GM20000 (cell line): Measurements from ENCODE around the gene HYDIN.
A peak's percentile ranks its signal among the peaks of the same experiment; 100 is the strongest.

Experiments
- DNase-seq: peaks from one replicate; pipeline ENCODE4 v3.0.0; 2012; ENCODE audit warnings: low spot score
- CTCF ChIP-seq: IDR thresholded peaks from 2 replicates; pipeline ENCODE4 v1.5.1; 2012; ENCODE audit warnings: mild to moderate bottlenecking, control low read depth; ENCODE audit errors: extremely low read depth, missing control alignments

HYDIN gene

GRCh38 chr16:71225145-71225544 lies 5.4 kb downstream of the HYDIN start:
- no peak for TF ChIP-seq CTCF

GRCh38 chr16:71218306-71218963 lies 12.1 kb downstream of the HYDIN start:
- no peak for TF ChIP-seq CTCF
- no peak for DNase-seq

More at GRCh38 chr16:71225145-71225544, 5.4 kb downstream of the HYDIN start:
- DNase-seq = no peak

GRCh38 chr16:71217506-71217905 lies 13.0 kb downstream of the HYDIN start:
- no peak for TF ChIP-seq CTCF
- DNase-seq = no peak

GRCh38 chr16:71216714-71217113 lies 13.8 kb downstream of the HYDIN start:
- no peak for TF ChIP-seq CTCF
- DNase-seq = no peak

- TF ChIP-seq CTCF = no peak
- peak; percentile 19 for DNase-seq
Measured at GRCh38 chr16:71214746-71215381, 15.7 kb downstream of the HYDIN start.

GRCh38 chr16:71205482-71206131 lies 24.9 kb downstream of the HYDIN start:
- DNase-seq = no peak
- TF ChIP-seq CTCF = no peak

- no peak for DNase-seq
- TF ChIP-seq CTCF = no peak
Measured at GRCh38 chr16:71203631-71204030, 26.9 kb downstream of the HYDIN start.
